HepG2 (cell line): ENCODE measurements around the gene C1GALT1. TPM values are rescaled to one million over a fixed set of nuclear protein-coding genes. Genes with fewer than 3 reads are reported as not detected.

Experiments
- AGO1 ChIP-seq: fragments of 200-400 bp; formaldehyde crosslinking; IDR thresholded peaks from 2 replicates; pipeline ENCODE4 v1.6.1; 2017; ENCODE audit warnings: mild to moderate bottlenecking, low read depth, low read length, moderate library complexity; ENCODE audit not compliant: poor library complexity, severe bottlenecking
- FOXA3 ChIP-seq: IDR thresholded peaks from 2 replicates; pipeline ENCODE4 v1.6.1; 2016; ENCODE audit warnings: missing genetic modification reagents, missing compliant biosample characterization
- MEF2D ChIP-seq: sonication (generic); formaldehyde crosslinking; IDR thresholded peaks from 2 replicates; pipeline ENCODE4 v1.5.1; 2020; ENCODE audit warnings: mild to moderate bottlenecking, missing genetic modification reagents
- MLXIP ChIP-seq: sonication (generic); formaldehyde crosslinking; IDR thresholded peaks from 2 replicates; pipeline ENCODE4 v1.9.0; 2021; ENCODE audit warnings: missing genetic modification reagents, borderline replicate concordance
- MXD3 ChIP-seq: IDR thresholded peaks from 2 replicates; pipeline ENCODE4 v1.6.1; 2016; ENCODE audit warnings: mild to moderate bottlenecking, missing biosample characterization, missing genetic modification reagents
- PAF1 ChIP-seq: IDR thresholded peaks from 2 replicates; pipeline ENCODE4 v1.6.1; 2016; ENCODE audit warnings: missing genetic modification reagents, missing compliant biosample characterization
- SAP130 ChIP-seq: IDR thresholded peaks from 2 replicates; pipeline ENCODE4 v1.6.1; 2016; ENCODE audit warnings: low read depth
- SETDB1 ChIP-seq: sonication (generic); formaldehyde crosslinking; IDR thresholded peaks from 2 replicates; pipeline ENCODE4 v1.5.1; 2020; ENCODE audit warnings: missing genetic modification reagents, mild to moderate bottlenecking, borderline replicate concordance
- SOX6 ChIP-seq, 2 experiments: fragments of 450-650 bp in 1 of 2; sonication (generic) in 1 of 2; formaldehyde crosslinking in 1 of 2; IDR thresholded peaks; 2 replicates each; pipeline versions ENCODE4 v1.4.0 to v1.6.1; 2017 to 2020; ENCODE audit warnings: antibody characterized with exemption in 1 of 2, mild to moderate bottlenecking in 1 of 2, missing genetic modification reagents in 1 of 2
- TARDBP ChIP-seq: sonication (generic); formaldehyde crosslinking; IDR thresholded peaks from 2 replicates; pipeline ENCODE4 v1.8.0; 2022; ENCODE audit warnings: mild to moderate bottlenecking, missing genetic modification reagents
- ZBTB33 ChIP-seq: sonication (generic); formaldehyde crosslinking; IDR thresholded peaks from 2 replicates; pipeline ENCODE4 v1.4.0; 2020; ENCODE audit warnings: missing genetic modification reagents
- ZGPAT ChIP-seq: IDR thresholded peaks from 2 replicates; pipeline ENCODE4 v1.6.1; 2016; ENCODE audit warnings: mild to moderate bottlenecking
- ZHX1 ChIP-seq: sonication (generic); formaldehyde crosslinking; IDR thresholded peaks from 2 replicates; pipeline ENCODE4 v1.8.1; 2022; ENCODE audit warnings: low read depth, mild to moderate bottlenecking, missing genetic modification reagents
- ZKSCAN8 ChIP-seq: IDR thresholded peaks from 2 replicates; pipeline ENCODE4 v1.6.1; 2016; ENCODE audit warnings: borderline replicate concordance, missing genetic modification reagents, missing compliant biosample characterization
- ZNF20 ChIP-seq: sonication (generic); formaldehyde crosslinking; IDR thresholded peaks from 2 replicates; pipeline ENCODE4 v1.4.0; 2020; ENCODE audit warnings: mild to moderate bottlenecking, moderate library complexity, missing genetic modification reagents
- ZNF234 ChIP-seq: sonication (generic); formaldehyde crosslinking; conservative IDR thresholded peaks from 2 replicates; pipeline ENCODE4 v1.5.1; 2020; ENCODE audit warnings: mild to moderate bottlenecking, missing genetic modification reagents
- ZNF552 ChIP-seq: sonication (generic); formaldehyde crosslinking; IDR thresholded peaks from 2 replicates; pipeline ENCODE4 v1.9.0; 2022; ENCODE audit warnings: missing genetic modification reagents, mild to moderate bottlenecking, borderline replicate concordance
- ZNF709 ChIP-seq: sonication (generic); formaldehyde crosslinking; IDR thresholded peaks from 2 replicates; pipeline ENCODE4 v1.5.0; 2020; ENCODE audit warnings: mild to moderate bottlenecking, missing genetic modification reagents
- ZNF777 ChIP-seq: sonication (generic); formaldehyde crosslinking; IDR thresholded peaks from 2 replicates; pipeline ENCODE4 v1.4.0; 2020; ENCODE audit warnings: missing genetic modification reagents
- ZNF788 ChIP-seq: sonication (generic); formaldehyde crosslinking; IDR thresholded peaks from 2 replicates; pipeline ENCODE4 v1.5.0; 2020; ENCODE audit warnings: mild to moderate bottlenecking, missing genetic modification reagents, borderline replicate concordance
- polyA plus RNA-seq, 8 experiments: library from polyadenylated mRNA; depleted of rRNA in 3 of 8; stranded (reverse) in 7 of 8; unstranded in 1 of 8; fragments of >200 nt; fragmentation: Illumina TruSeq in 4 of 8; extraction: Trizol in 4 of 8; gene quantifications; 2 replicates each; pipeline versions ENCODE4 v1.2.1 to v1.2.3, GENCODE V29; 2011 to 2016; ENCODE audit warnings: low read depth in 4 of 8, missing spikeins in 1 of 8, mixed read lengths in 1 of 8; ENCODE audit not compliant: insufficient read depth in 1 of 8
- total RNA-seq, 5 experiments: library from RNA; depleted of rRNA; stranded (reverse); fragments of >200 nt; fragmentation: Illumina TruSeq; extraction: Trizol; gene quantifications; 2 replicates each; pipeline ENCODE4 v1.2.3, GENCODE V29; 2016; ENCODE audit warnings: low read depth in 1 of 5

The C1GALT1 gene
- total and polyA plus RNA-seq, 2 of the 13 experiments (the other 11 are each of a cell fraction or from before 2014, with no cell fraction given) = 57.1 to 65.9 TPM

GRCh38 chr7:7148798-7149481, 33.4 kb upstream of the C1GALT1 start (continued):
- TF ChIP-seq ZGPAT (CRISPR knock-in tag) = peak; percentile 78
- TF ChIP-seq ZNF552 (CRISPR knock-in tag) = no peak
- no peak for TF ChIP-seq ZHX1 (CRISPR knock-in tag)
- no peak for TF ChIP-seq SETDB1 (CRISPR knock-in tag)
- TF ChIP-seq AGO1 = no peak
- TF ChIP-seq SOX6 (IDR thresholded peaks at IDR 0.05) = no peak
- TF ChIP-seq SOX6 (CRISPR knock-in tag; IDR thresholded peaks at IDR 0.05) = peak; percentile 81
- no peak for TF ChIP-seq TARDBP (CRISPR knock-in tag)
- TF ChIP-seq ZNF788 = peak; percentile 23; the same call in 1 of the 2 replicates
- TF ChIP-seq FOXA3 = no peak
- peak; percentile 73 for TF ChIP-seq SAP130 (CRISPR knock-in tag)
- TF ChIP-seq MXD3 (CRISPR knock-in tag) = no peak
- TF ChIP-seq ZBTB33 (CRISPR knock-in tag) = no peak; the same call in 1 of the 2 replicates
- no peak for TF ChIP-seq MLXIP (CRISPR knock-in tag)
- TF ChIP-seq PAF1 = no peak
- TF ChIP-seq ZKSCAN8 (CRISPR knock-in tag) = no peak
- TF ChIP-seq MEF2D (CRISPR knock-in tag) = no peak
- no peak for TF ChIP-seq ZNF234 (CRISPR knock-in tag)
- TF ChIP-seq ZNF709 (CRISPR knock-in tag) = no peak
- TF ChIP-seq ZNF777 (CRISPR knock-in tag) = no peak
- TF ChIP-seq ZNF20 (CRISPR knock-in tag) = no peak
